GM12873 (cell line): ENCODE measurements around the gene GRIK4.

ENCODE experiments used
- TF ChIP-seq, protein P1 (sequence below): IDR thresholded peaks from 2 replicates; pipeline ENCODE4 v1.5.1; 2012; ENCODE audit warnings: low read depth, mild to moderate bottlenecking, moderate library complexity, low read length, control low read depth; ENCODE audit not compliant: insufficient read depth; ENCODE audit errors: missing control alignments

The GRIK4 gene

DNA sequence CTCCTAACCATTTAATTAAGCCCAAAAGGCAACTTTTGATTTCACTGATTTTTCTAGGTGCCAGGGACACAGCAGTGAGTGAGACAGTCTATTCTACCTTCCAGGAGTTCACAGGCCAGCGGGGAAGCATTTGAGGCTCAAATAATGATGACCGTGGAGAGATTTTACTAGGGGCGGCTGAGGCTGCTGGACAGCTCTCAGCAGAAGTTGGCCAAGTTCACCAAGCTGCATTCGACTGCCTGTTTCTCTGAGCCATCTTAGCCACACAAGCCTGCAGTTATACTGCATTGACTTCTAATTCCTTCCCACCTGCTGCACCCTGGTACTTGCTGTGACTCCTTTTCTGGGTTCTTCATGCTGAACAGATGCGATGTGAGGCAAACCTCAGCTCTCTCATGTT lies 343.4 kb downstream of the GRIK4 start:
- TF ChIP-seq, protein P1, sequence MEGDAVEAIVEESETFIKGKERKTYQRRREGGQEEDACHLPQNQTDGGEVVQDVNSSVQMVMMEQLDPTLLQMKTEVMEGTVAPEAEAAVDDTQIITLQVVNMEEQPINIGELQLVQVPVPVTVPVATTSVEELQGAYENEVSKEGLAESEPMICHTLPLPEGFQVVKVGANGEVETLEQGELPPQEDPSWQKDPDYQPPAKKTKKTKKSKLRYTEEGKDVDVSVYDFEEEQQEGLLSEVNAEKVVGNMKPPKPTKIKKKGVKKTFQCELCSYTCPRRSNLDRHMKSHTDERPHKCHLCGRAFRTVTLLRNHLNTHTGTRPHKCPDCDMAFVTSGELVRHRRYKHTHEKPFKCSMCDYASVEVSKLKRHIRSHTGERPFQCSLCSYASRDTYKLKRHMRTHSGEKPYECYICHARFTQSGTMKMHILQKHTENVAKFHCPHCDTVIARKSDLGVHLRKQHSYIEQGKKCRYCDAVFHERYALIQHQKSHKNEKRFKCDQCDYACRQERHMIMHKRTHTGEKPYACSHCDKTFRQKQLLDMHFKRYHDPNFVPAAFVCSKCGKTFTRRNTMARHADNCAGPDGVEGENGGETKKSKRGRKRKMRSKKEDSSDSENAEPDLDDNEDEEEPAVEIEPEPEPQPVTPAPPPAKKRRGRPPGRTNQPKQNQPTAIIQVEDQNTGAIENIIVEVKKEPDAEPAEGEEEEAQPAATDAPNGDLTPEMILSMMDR: no peak

DNA sequence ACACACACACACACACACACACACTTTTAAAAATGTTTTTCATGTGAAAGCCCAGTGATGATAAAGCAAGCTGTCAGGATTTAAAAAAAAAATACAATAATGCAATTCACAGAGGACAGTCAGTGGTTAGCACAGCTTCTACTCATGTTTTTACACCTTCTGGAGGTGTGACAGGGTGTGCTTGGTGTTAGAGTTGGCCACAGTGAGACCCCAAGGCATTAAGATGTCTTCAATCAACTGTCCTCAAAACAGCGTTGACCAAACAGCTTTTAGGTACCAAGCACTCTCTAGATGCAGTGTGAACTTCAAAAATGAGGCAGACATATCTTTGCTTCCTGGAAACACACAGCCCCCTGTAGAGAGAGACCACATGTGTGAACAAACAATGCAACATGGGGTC lies 346.0 kb downstream of the GRIK4 start:
- TF ChIP-seq, protein P1: no peak

DNA sequence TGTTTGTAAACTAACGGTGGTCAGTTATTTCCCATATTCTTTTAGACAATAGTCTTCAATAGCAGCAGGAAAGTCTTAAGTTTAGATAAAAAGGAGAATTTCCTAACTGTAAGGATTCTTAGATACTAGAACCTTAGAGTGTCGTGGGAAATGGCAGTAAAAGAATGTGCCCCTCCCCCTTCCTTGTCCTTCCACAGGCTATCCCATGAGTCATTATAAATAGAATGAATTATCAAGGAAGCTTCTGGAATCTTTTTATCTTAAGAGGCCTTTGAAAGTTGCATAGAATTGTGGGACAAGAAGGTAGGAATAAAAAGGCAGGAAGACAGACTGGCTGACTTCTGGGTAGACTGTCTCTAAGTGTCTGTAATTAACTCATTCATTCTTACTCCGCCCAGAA lies 347.2 kb downstream of the GRIK4 start:
- TF ChIP-seq, protein P1: no peak

DNA sequence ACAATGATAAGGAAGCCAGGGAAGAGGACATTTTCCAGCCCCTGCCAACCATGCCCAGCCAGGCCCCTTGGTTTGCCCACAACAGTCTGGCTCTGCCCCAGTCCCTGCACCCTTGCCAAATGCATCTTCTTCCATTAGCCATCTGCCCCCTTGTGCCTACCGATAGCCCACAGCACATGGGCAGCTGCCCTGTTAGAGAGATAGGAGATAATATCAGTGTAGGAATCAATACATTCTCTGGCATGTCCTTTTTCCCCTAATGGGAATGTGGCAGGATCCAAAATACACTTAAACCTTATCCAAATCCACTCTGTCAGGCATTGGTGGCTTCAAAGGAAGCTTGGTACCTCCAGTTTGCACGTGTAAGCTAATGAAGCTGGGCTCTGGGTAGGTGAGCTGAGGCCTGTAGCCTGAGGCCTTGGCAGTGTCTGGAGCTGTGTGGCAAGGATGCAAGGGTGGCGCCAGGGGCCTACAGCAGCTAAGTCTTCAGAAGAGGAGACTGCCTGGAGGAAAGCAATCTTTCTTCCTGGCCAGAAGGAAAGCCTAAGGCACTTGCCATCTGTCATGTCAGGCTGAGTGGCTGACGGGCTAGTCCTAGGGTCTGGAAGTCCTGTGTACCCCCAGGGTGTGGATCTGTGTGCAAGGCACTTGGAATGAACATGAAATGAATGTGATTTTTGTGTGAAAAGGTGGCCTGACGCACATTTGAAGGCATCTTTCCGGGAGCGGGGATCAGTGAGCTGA lies 348.2 kb downstream of the GRIK4 start:
- TF ChIP-seq, protein P1: no peak

DNA sequence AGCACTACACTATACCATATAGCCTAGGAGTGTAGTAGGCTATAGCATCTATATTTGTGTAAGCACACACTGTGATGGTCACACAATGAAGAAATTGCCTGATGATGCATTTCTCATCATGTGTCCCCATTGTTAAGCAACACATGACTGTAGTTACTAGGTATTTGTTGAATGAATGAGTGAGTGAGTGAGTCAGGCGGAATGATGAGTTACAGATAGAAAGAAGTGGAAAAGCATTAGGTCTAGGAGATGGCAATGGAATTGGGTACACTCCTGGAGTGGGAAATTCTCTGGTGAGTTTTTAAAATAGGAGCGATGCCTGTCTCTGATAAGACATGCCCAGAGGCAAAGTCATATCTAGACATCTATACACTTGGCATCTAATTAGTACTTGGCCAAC lies 351.8 kb downstream of the GRIK4 start:
- TF ChIP-seq, protein P1: no peak

DNA sequence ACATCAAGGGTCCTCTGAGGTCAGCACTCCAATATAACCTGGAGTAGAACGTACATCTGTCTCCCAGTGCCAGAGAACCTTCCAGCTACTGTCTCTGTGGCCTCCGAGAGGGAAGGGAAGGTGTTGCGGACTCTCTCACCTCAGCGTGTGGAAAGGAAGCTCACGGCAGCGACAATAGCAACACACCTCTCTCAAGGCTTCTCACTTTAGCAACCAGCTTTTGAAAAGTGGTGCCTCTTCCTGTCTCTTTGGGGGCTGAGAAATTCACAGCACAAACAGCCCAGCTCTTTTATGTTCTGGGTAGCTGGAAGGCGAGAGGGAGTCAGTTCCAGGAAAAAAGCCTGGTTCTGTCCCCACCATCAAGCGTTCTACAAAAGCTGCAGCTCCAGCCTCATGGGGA lies 355.5 kb downstream of the GRIK4 start:
- TF ChIP-seq, protein P1: no peak

DNA sequence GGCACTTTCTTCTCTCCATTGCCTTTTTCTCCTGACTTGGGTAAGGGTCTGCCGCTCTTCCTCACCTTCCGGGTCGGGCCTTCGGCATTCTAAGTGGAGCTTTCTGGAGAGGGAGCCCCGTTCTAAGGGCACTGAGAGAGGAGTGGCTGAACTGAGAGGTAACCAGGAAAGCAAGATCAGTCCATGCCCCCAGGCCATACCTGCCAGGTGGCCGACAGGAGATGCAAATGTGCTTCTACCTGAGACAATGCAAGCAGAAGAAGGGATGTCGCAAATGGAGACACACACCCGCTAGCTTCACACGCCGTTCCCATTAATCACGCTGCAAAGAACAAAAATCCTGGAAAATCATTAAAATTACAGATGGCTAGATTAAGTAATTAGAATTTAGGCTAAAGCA lies 356.0 kb downstream of the GRIK4 start:
- TF ChIP-seq, protein P1: no peak
